ENCODE measurements around the gene RPS10.

The RPS10 gene

GRCh38 chr6:34425498-34426410, at the start of gene RPS10:
RPS10 (minus strand) TSS chr6:34426069; CDS start chr6:34425221, 848 bp downstream.
- H3K9me3 ChIP-seq (replicated peaks in 1 of 11): peaks cover 1 to 13% (median 5%) of the 10 kb centered on the region in 11 experiments; a peak in 20 of 22 replicates
- H3K27ac ChIP-seq: peak within 1 kb of the TSS; percentile 87 to 99 (median 94)
- TF ChIP-seq Cebpa-rat (IDR thresholded peaks at IDR 0.05): no peak

GRCh38 chr6:34475238-34475682, 49.4 kb upstream of the RPS10 start:
- Histone ChIP-seq H3K4me1 (peaks cover 0 to 9% (median 6%) of the 10 kb centered on the region in 10 experiments; a peak in 12 of 20 replicates), H3K9me3 (replicated peaks in 1 of 11) (peaks cover 0 to 5% (median 0%) of the 10 kb centered on the region in 11 experiments; a peak in 1 of 22 replicates), H3K4me3 (no peak overlapping the region), H3K4me2 (no peak overlapping the region), H3K9ac (no peak overlapping the region), H3K36me3 (no peaks in the 10 kb centered on the region), H3K27me3 (no peaks in the 10 kb centered on the region), H4K20me1 (no peaks in the 10 kb centered on the region), H3K27ac (no peak overlapping the region)
- TF ChIP-seq Cebpa-rat (IDR thresholded peaks at IDR 0.05): no peak

More at GRCh38 chr6:34425498-34426410, at the start of gene RPS10:
- H4K20me1 ChIP-seq: peaks cover 36 to 50% (median 47%) of the 10 kb centered on the region in 11 experiments; a peak in 21 of 22 replicates
- H3K27me3 ChIP-seq: no peaks in the 10 kb centered on the region
- peak within 1 kb of the TSS; percentile 73 to 99 (median 90) for H3K4me3 ChIP-seq
- H3K4me1 ChIP-seq: peaks cover 29 to 42% (median 37%) of the 10 kb centered on the region in 10 experiments
- peak within 1 kb of the TSS; percentile 80 to 98 (median 93) for H3K4me2 ChIP-seq
- H3K9ac ChIP-seq: peak within 1 kb of the TSS; percentile 91 to 100 (median 97)
- peaks cover 41 to 46% (median 43%) of the 10 kb centered on the region in 11 experiments for H3K36me3 ChIP-seq

GRCh38 chr6:34474754-34475153, 48.9 kb upstream of the RPS10 start:
- peaks cover 0 to 10% (median 7%) of the 10 kb centered on the region in 10 experiments; a peak in 16 of 20 replicates for H3K4me1 ChIP-seq
- no peak overlapping the region for H3K4me2 ChIP-seq
- H3K9me3 ChIP-seq (replicated peaks in 1 of 11): peaks cover 0 to 5% (median 0%) of the 10 kb centered on the region in 11 experiments; a peak in 1 of 22 replicates
- H4K20me1 ChIP-seq: no peaks in the 10 kb centered on the region
- no peaks in the 10 kb centered on the region for H3K27me3 ChIP-seq
- H3K9ac ChIP-seq: no peak overlapping the region
- no peak for TF ChIP-seq Cebpa-rat (IDR thresholded peaks at IDR 0.05)
- H3K36me3 ChIP-seq: no peaks in the 10 kb centered on the region
- H3K4me3 ChIP-seq: no peak overlapping the region
- no peak overlapping the region for H3K27ac ChIP-seq

- Histone ChIP-seq H3K4me1 (peaks cover 4 to 18% (median 15%) of the 10 kb centered on the region in 10 experiments; a peak in 19 of 20 replicates), H3K27ac (no peak overlapping the region), H3K4me2 (no peak overlapping the region), H3K27me3 (no peaks in the 10 kb centered on the region), H3K9me3 (replicated peaks in 1 of 11) (peaks cover 0 to 5% (median 0%) of the 10 kb centered on the region in 11 experiments; a peak in 1 of 22 replicates), H4K20me1 (0 out of 22 replicates have a peak, but pooled peaks cover 0 to 5% (median 0%) of the 10 kb centered on the region in 11 experiments), H3K9ac (no peak overlapping the region), H3K36me3 (no peaks in the 10 kb centered on the region), H3K4me3 (no peak overlapping the region)
- TF ChIP-seq Cebpa-rat (IDR thresholded peaks at IDR 0.05): no peak
Measured at GRCh38 chr6:34473967-34474366, 48.1 kb upstream of the RPS10 start.

GRCh38 chr6:34472425-34472824, 46.6 kb upstream of the RPS10 start:
- H3K9me3 ChIP-seq (replicated peaks in 1 of 11): peaks cover 0 to 5% (median 0%) of the 10 kb centered on the region in 11 experiments; a peak in 1 of 22 replicates
- no peaks in the 10 kb centered on the region for H3K36me3 ChIP-seq
- H4K20me1 ChIP-seq: peaks cover 0 to 16% (median 0%) of the 10 kb centered on the region in 11 experiments; a peak in 3 of 22 replicates
- H3K4me2 ChIP-seq: no peak overlapping the region
- no peak overlapping the region for H3K4me3 ChIP-seq
- no peak for TF ChIP-seq Cebpa-rat (IDR thresholded peaks at IDR 0.05)
- H3K4me1 ChIP-seq: peaks cover 18 to 33% (median 30%) of the 10 kb centered on the region in 10 experiments
- H3K27ac ChIP-seq: no peak overlapping the region
- no peaks in the 10 kb centered on the region for H3K27me3 ChIP-seq
- H3K9ac ChIP-seq: no peak overlapping the region

GRCh38 chr6:34469499-34469898, 43.6 kb upstream of the RPS10 start:
- Histone ChIP-seq H3K4me2 (peak overlapping the region in 10 of 11 experiments; percentile 30 to 84 (median 70); a peak in 19 of 22 replicates), H3K27ac (peak overlapping the region in 1 of 11 experiments; percentile 28; a peak in 1 of 22 replicates)
- no peak for TF ChIP-seq Cebpa-rat (IDR thresholded peaks at IDR 0.05)

GRCh38 chr6:34468378-34468892, 42.6 kb upstream of the RPS10 start:
- TF ChIP-seq Cebpa-rat (IDR thresholded peaks at IDR 0.05): no peak
- peak overlapping the region; percentile 55 to 84 (median 65) for H3K4me2 ChIP-seq
- H3K27me3 ChIP-seq: peaks cover 0 to 17% (median 6%) of the 10 kb centered on the region in 11 experiments; a peak in 13 of 22 replicates
- no peak overlapping the region for H3K4me3 ChIP-seq
- no peak overlapping the region for H3K9ac ChIP-seq
- peak overlapping the region in 2 of 11 experiments; percentile 2 to 11; a peak in 2 of 22 replicates for H3K27ac ChIP-seq
- no peaks in the 10 kb centered on the region for H3K36me3 ChIP-seq
- no peaks in the 10 kb centered on the region for H3K9me3 ChIP-seq (replicated peaks in 1 of 11)
- peaks cover 0 to 28% (median 0%) of the 10 kb centered on the region in 11 experiments; a peak in 7 of 22 replicates for H4K20me1 ChIP-seq
- peaks cover 24 to 53% (median 46%) of the 10 kb centered on the region in 10 experiments for H3K4me1 ChIP-seq

More at GRCh38 chr6:34469499-34469898, 43.6 kb upstream of the RPS10 start:
- peak overlapping the region in 1 of 11 experiments; percentile 7; a peak in 1 of 22 replicates for H3K9ac ChIP-seq
- H3K27me3 ChIP-seq: peaks cover 0 to 17% (median 6%) of the 10 kb centered on the region in 11 experiments; a peak in 13 of 22 replicates
- H3K9me3 ChIP-seq (replicated peaks in 1 of 11): peaks cover 0 to 5% (median 0%) of the 10 kb centered on the region in 11 experiments; a peak in 1 of 22 replicates
- H4K20me1 ChIP-seq: peaks cover 0 to 28% (median 0%) of the 10 kb centered on the region in 11 experiments; a peak in 6 of 22 replicates
- no peak overlapping the region for H3K4me3 ChIP-seq
- no peaks in the 10 kb centered on the region for H3K36me3 ChIP-seq
- peaks cover 24 to 48% (median 46%) of the 10 kb centered on the region in 10 experiments for H3K4me1 ChIP-seq

All from BLaER1 treated with 17β-estradiol and CSF1 and Interleukin-3, amounts not matched to agents 10 nM and 100 nM (cell line).